ENCODE results near the gene SRPX2. TPM values are rescaled to one million over a fixed set of nuclear protein-coding genes. Genes with fewer than 3 reads are reported as not detected.

Gene SRPX2
- total and polyA plus RNA-seq, 7 donors = 2.1 to 7.3 (median 4.9) TPM

DNA sequence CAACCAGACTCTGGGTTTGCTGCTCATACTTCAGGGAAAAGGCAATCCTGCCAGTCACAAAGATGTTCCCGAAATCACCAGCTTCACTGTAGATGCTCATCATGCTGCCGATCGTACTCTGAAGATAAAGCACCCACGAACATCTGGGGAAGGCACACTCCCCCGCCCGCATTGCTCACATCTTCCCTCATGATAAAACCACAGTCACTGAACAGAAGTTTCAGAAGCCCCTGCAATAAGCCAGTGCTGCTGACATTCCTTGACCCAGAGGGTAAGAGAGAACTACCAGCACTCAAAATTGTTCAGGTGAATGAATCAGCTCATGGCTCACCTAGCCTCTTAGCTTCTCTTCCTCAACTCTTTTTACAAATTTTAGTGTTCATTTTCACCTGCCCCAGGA lies 43.1 kb downstream of the SRPX2 start:
- H3K4me3 ChIP-seq = no peak overlapping the region
- WGBS, 3 donors = 78 to 86% (median 82%) methylated on average over 6 of the region's 6 CpGs
- no peaks in the 10 kb centered on the region for H3K4me1 ChIP-seq
- H3K9me3 ChIP-seq = no peaks in the 10 kb centered on the region
- intact Hi-C loops (cut with DNase I) = loop anchor here in 1 of 2 donors (5.0 to 10.0 kb wide), 2 partner anchors 80 to 598 kb away; no protein-coding TSS in a partner anchor
- ATAC-seq = no peak
- H3K36me3 ChIP-seq (ENCODE audit: insufficient read depth in 1 of 2, low read depth in 1 of 2) = no peaks in the 10 kb centered on the region
- TF ChIP-seq, protein P1, sequence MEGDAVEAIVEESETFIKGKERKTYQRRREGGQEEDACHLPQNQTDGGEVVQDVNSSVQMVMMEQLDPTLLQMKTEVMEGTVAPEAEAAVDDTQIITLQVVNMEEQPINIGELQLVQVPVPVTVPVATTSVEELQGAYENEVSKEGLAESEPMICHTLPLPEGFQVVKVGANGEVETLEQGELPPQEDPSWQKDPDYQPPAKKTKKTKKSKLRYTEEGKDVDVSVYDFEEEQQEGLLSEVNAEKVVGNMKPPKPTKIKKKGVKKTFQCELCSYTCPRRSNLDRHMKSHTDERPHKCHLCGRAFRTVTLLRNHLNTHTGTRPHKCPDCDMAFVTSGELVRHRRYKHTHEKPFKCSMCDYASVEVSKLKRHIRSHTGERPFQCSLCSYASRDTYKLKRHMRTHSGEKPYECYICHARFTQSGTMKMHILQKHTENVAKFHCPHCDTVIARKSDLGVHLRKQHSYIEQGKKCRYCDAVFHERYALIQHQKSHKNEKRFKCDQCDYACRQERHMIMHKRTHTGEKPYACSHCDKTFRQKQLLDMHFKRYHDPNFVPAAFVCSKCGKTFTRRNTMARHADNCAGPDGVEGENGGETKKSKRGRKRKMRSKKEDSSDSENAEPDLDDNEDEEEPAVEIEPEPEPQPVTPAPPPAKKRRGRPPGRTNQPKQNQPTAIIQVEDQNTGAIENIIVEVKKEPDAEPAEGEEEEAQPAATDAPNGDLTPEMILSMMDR (IDR thresholded peaks at IDR 0.05) = no peak
- peaks cover 0 to 7% (median 0%) of the 10 kb centered on the region in 3 donors for H3K27me3 ChIP-seq (ENCODE audit: insufficient read depth in 3 of 3, low read length in 2 of 3)
- no peak overlapping the region for H3K27ac ChIP-seq
- no peak for DNase-seq

DNA sequence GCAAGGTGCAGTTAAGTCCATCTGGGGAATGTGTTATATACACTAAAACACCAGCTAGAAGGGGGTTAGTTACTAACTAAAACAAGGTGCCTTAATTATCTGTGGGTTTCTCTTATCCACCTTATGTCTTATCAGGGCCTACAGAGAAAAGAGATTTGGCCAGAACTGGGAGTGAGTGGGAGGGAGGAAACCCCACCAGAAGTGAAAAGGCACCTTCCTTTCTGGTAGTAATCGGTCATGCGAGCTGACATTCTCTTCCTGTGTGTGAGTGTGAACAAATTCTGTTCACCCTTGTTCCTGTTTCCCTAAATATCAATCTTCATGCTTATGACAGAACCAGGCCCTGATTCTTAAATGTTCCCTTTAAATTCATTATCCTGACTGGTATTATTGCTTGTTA lies 43.5 kb downstream of the SRPX2 start:
- Histone ChIP-seq H3K36me3 (ENCODE audit: insufficient read depth in 1 of 2, low read depth in 1 of 2) (no peaks in the 10 kb centered on the region), H3K4me1 (no peaks in the 10 kb centered on the region), H3K27ac (no peak overlapping the region), H3K27me3 (ENCODE audit: insufficient read depth in 3 of 3, low read length in 2 of 3) (peaks cover 0 to 5% (median 0%) of the 10 kb centered on the region in 3 donors), H3K9me3 (no peaks in the 10 kb centered on the region), H3K4me3 (no peak overlapping the region)
- TF ChIP-seq, protein P1 (IDR thresholded peaks at IDR 0.05) = no peak
- ATAC-seq (no peak), DNase-seq (no peak)
- 61 to 79% (median 61%) methylated on average over 2 of the region's 2 CpGs for WGBS, 3 donors
- intact Hi-C loops (cut with DNase I) = loop anchor here in 1 of 2 donors (5.0 to 10.0 kb wide), 2 partner anchors 80 to 597 kb away; no protein-coding TSS in a partner anchor

DNA sequence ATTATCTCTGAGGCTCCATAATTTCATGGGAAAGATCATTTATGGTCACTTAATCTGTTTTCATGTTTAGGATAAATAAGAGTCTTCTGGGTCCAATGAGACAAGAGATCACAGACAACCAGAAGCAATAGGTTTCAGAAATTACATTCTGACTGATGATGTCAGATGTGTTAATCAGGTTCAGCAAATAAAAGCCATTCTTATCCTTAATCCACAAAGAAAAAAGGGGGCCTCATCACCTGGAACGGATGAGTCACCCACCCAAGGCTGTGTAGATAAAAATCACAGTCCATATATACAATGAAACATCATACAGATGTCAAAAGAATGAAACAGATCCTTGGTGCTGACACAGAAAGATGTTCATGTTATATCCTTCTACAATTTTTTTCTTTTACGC lies 51.3 kb downstream of the SRPX2 start:
- intact Hi-C loops (cut with DNase I) = no loop called here
- no peaks in the 10 kb centered on the region for H3K9me3 ChIP-seq
- TF ChIP-seq, protein P1 (IDR thresholded peaks at IDR 0.05) = no peak
- H3K27ac ChIP-seq = no peak overlapping the region
- no peaks in the 10 kb centered on the region for H3K36me3 ChIP-seq (ENCODE audit: insufficient read depth in 1 of 2, low read depth in 1 of 2)
- no peaks in the 10 kb centered on the region for H3K4me1 ChIP-seq
- ATAC-seq (no peak), DNase-seq (no peak)
- 67 to 88% (median 86%) methylated on average over 2 of the region's 2 CpGs for WGBS, 3 donors
- H3K27me3 ChIP-seq (ENCODE audit: insufficient read depth in 3 of 3, low read length in 2 of 3) = peaks cover 0 to 13% (median 0%) of the 10 kb centered on the region in 3 donors
- H3K4me3 ChIP-seq = no peak overlapping the region

DNA sequence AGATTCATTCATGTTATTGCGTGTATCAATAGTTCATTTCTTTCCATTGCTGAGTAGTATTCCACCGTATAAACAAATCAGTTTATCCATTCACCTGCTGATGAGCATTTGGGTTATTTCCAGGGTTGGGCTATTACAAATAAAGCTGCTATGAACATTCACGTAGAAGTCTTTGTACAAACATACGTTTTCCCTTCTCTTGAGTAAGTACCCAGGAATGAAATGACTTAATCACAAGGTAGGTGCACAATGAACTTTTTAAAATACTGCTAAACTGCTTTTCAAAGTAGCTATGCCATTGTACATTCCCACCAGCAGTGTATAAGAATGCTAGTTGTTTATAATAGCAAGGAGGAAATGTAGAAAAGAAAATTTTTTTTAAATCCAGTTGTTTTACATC lies 52.0 kb downstream of the SRPX2 start:
- H3K27ac ChIP-seq = no peak overlapping the region
- ATAC-seq = no peak
- intact Hi-C loops (cut with DNase I) = no loop called here
- H3K4me3 ChIP-seq = no peak overlapping the region
- no peak for DNase-seq
- H3K4me1 ChIP-seq = no peaks in the 10 kb centered on the region
- 66 to 83% (median 74%) methylated on average over 4 of the region's 4 CpGs for WGBS, 3 donors
- H3K9me3 ChIP-seq = no peaks in the 10 kb centered on the region
- H3K36me3 ChIP-seq (ENCODE audit: insufficient read depth in 1 of 2, low read depth in 1 of 2) = no peaks in the 10 kb centered on the region
- TF ChIP-seq, protein P1 (IDR thresholded peaks at IDR 0.05) = no peak
- H3K27me3 ChIP-seq (ENCODE audit: insufficient read depth in 3 of 3, low read length in 2 of 3) = peaks cover 0 to 13% (median 0%) of the 10 kb centered on the region in 3 donors

Data from psoas muscle (tissue), 8 donors.